GM18505 (cell line): ENCODE measurements around the gene STX10.
"Not testable (repeated sequence)": the region's sequence is repeated elsewhere in the genome, so short reads cannot be mapped to it uniquely, and the experiment has no call there.

Experiments used
- ATAC-seq: cut with Tn5 transposase; IDR thresholded peaks from one replicate; pipeline ENCODE4 v1.9.1; 2021; ENCODE audit not compliant: unreplicated experiment
- POLR2A ChIP-seq: IDR thresholded peaks from 4 replicates; pipeline ENCODE4 v1.6.1; 2011; ENCODE audit warnings: borderline replicate concordance; ENCODE audit not compliant: insufficient read depth, insufficient read length; ENCODE audit errors: extremely low read depth

Gene STX10

DNA sequence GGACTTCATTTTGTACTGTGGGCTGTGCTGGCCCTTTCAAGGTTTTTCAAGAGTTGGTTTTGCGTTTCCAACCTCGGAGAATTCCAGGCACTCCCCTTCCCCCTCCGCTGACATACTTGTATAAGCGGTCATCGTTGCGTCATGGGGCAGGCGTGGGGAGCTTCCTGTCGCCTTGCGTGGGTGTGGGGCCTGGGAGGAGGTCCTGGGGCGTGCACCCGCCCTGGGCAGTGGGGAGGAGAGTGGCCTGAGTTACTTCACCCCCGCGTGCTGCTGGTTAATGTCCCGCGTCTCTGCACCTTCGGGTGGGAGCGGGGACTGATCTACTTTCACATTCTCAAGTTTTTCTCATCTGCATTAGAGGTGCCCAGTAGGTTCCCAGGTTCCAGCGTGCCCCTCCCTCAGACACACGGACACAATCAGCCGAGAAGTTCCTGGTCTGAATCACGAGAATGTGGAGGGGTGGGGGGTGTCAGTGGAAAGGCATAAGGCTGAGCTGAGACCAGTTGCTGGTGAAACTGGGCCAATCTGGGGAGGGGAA is 4.1 kb upstream of the STX10 start:
- no peak for ATAC-seq
- peak; percentile 55 for TF ChIP-seq POLR2A

DNA sequence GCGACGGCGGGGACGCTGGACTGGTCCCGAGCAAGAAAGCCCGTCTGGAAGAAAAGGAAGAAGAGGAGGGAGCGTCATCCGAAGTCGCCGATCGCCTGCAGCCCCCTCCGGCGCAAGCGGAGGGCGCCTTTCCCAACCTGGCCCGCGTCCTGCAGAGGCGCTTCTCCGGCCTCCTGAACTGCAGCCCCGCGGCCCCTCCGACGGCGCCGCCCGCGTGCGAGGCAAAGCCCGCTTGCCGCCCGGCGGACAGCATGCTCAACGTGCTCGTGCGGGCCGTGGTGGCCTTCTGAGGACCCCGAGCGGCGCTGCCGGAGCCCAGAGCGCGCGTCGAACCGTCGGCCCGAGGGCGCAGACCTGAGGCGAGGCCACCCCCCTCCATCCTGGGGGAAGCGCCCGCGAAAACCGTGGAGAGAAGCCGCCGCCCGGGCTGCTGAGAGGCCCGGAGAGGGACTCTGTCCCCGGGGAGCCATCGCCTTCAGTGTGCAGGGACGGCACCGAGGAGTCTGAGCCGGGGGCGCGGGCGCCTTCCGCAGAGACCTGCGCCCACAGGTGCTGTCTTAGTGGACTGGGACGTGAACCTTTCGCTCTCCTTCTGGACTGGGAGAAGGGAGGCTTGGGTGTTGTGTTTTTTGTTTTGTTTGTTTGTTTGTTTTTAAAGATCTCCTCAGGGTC is 3.5 kb upstream of the STX10 start:
- TF ChIP-seq POLR2A = no peak
- no peak for ATAC-seq

DNA sequence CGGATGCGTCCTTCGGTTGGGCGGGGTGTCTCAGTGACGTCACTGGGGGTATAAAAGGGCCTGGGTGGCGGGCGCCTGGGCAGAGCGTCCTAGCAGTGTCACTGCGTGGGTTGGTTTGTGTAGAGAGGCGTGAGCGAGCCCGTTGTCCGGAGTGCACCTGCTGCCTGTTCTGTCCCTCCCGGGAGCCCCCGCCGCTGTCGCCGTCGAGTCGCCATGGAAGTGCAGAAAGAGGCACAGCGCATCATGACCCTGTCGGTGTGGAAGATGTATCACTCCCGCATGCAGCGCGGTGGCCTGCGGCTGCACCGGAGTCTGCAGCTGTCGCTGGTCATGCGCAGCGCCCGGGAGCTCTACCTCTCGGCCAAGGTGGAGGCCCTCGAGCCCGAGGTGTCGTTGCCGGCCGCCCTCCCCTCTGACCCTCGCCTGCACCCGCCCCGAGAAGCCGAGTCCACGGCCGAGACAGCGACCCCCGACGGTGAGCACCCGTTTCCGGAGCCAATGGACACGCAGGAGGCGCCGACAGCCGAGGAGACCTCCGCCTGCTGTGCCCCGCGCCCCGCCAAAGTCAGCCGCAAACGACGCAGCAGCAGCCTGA is 2.9 kb upstream of the STX10 start:
- TF ChIP-seq POLR2A = peak; percentile 100
- ATAC-seq = peak; percentile 23

- no peak for TF ChIP-seq POLR2A
- peak; percentile 5 for ATAC-seq
These were observed 2.3 kb upstream of the STX10 start for GRCh38 chr19:13152356-13152973.

DNA sequence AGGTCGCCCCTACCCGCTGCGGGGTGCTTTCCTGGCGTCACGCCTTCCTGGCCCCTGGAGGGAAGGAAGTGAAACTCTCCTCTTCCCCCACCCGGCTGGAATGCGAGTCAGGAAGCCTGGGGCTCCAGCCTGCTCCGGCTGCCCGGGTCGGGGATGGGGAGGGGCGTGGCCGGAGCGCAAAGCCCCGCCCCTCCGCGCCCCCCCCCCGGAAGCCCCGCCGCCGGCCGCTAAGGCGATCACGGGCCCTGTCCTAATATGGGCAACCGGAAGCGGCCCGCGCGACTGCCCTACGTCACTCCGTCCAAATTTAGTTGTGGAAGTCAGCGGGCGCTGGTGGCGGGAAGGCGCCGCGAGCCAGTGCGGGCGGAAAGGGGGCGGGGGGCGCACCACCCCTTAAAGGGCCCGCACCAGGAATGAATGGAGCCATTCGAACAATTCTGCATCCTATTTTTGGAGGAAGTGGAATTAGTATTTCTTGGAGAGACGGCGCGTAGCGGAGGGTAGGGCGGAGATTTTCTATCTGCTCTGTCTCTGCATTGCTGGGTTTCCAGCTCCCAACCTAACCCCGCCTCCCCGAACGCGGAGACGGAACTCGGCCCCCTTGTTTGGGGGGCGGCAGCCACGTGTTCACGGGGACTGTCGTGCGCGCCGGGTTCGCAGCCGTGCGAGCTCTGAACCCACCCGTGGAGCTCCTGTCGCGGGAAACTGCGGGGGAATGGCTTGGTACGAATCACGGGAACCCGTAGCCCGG is 1.6 kb upstream of the STX10 start:
- TF ChIP-seq POLR2A = peak; percentile 53
- peak; percentile 37 for ATAC-seq

DNA sequence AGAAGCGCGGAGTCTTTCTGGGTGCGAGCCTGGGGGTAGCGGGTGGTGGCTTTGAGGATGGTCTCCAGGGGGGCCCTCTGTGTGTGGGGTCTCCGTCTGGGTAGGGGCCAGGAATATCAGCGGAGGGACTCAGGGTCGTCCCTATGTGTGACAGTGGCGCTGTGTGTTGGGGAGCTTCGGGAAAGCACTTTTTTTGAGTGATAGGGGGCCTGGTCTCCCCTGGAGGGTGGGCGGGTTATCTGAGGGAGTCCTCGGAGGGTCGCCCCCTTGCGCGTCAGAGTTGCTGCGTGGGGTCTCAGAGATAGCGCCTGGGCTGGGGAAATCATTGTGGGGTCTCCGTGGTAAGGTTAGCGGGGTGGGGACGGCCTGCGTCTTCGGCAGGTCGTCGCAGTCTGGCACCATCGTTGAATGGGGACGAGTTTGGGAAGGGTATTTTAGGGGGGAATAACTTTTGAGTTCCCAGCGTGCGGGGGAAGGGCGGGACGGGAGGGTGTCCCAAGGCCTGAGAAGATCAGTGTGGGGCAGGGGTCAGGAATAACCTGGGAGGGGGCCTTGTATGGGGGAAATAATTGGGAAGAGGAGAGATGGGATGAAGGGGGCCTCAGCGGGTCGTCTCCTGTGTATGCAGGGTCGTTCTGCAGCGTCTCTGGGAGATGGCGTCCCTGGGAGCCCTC is 893 bp upstream of the STX10 start:
- no peak for ATAC-seq
- TF ChIP-seq POLR2A = no peak

GRCh38 chr19:13149628-13150186 is 468 bp downstream of the STX10 start:
- no peak for ATAC-seq
- no peak for TF ChIP-seq POLR2A

DNA sequence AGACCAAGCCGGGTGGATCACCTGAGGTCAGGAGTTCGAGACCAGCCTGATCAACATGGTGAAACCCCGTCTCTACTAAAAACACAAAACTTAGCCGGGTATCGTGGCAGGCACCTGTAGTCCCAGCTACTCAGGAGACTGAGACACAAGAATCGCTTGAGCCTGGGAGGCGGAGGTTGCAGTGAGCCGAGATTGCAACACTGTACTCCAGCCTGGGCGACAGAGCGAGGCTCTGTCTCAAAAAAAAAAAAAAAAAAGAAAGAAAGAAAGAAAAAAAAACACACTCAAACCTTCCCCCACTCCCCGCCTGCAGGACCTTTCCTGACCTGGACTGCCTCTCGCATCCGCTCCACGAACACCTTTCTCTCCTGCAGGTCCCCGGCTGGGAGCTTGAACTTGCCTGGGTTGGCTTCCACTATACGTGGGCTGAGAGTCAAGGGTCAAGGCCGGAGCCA is 975 bp downstream of the STX10 start:
- not testable (repeated sequence) for ATAC-seq

GRCh38 chr19:13146763-13147563 is 3.2 kb downstream of the STX10 start:
- no peak for TF ChIP-seq POLR2A
- no peak for ATAC-seq

DNA sequence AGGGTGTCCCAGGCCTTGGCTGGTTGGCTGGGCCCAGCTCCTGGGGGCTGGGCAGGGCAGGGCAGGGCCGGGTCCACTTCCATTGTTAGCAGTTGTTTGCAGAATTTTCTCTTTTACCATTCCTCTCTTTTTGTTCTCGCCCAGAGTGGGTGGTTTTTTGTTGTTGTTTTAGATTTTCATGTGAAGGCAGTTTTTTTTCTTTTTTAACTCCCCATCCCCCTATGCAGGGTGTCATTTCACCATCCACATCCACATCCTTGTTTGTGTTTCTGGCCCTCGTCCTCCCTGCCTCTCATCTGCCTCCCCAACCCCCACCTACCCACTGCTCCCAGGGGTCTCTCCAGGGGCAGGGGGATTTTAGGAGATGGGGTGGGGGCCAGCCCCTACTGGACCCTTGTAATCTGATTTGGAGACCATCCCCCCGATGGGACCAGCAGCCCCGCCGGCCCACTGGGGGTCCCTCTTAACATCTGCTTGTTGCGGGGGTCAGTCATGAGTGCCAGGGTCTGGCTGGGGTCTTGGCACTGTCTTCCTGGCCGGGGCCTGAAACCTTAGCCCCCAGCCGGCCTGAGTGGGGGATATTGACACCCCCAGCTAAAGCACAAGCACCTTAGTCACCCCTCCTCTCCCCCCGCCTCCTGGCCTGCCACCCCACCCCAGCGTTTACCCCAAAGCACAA is 10.4 kb downstream of the STX10 start:
- no peak for TF ChIP-seq POLR2A
- no peak for ATAC-seq

GRCh38 chr19:13138916-13139198 is 11.3 kb downstream of the STX10 start:
- no peak for ATAC-seq
- TF ChIP-seq POLR2A = no peak
